ENCODE measurements around the gene PDXK. TPM values are rescaled to one million over a fixed set of nuclear protein-coding genes. Genes with fewer than 3 reads are reported as not detected.

Gene PDXK
- total RNA-seq, 1 experiment from 2014 or later = 210 TPM

DNA sequence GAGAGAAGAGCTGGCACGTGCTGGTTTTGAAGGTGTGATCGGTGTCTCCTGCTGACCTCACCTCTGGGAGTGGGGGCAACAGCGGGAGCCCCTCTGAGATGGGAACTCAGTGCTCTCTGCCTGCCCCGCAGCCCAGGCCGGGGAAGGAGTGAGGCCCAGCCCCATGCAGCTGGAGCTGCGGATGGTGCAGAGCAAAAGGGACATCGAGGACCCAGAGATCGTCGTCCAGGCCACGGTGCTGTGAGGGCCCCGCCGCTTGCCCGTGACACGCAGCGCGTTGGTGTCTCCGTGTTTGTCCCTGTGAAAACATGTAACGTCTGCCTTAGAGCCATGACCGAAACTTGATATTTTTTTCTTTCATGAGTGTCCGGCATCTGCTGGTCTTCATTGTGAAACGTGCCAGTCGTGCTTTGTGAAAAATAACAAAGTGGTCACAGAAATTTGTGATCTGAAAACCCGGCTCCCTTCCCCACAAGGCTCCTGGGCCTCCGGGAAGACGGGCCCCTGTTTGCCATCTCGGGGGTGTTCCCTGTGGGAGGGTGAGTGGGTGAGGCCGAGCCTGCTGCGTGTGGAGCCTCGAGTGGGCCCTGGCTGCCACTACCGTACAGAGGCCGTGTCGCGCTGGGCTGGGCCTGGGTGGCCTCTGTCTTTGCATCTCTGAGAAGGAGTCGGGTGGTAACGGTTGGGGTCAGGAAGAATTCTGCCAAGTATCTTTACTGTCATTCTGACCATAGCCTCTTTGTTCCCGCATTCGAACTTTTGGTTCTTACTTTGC is 37.1 kb downstream of the PDXK start:
- POLR2A ChIA-PET = no interaction called here
- Mint-ChIP-seq H3K27me3 (ENCODE audit: insufficient read depth, unreplicated experiment) (no peaks in the 10 kb centered on the region), H3K4me3 (ENCODE audit: unreplicated experiment) (no peak overlapping the region), H3K36me3 (ENCODE audit: insufficient read depth, unreplicated experiment) (peaks cover 79% of the 10 kb centered on the region), H3K9me3 (ENCODE audit: unreplicated experiment) (no peaks in the 10 kb centered on the region), H3K27ac (ENCODE audit: low read depth, unreplicated experiment) (no peak overlapping the region), H3K4me1 (ENCODE audit: insufficient read depth, unreplicated experiment) (peaks cover 11% of the 10 kb centered on the region)
- BruUV-seq (replicated peaks) = no TSS peak
- TF ChIP-seq, protein P1, sequence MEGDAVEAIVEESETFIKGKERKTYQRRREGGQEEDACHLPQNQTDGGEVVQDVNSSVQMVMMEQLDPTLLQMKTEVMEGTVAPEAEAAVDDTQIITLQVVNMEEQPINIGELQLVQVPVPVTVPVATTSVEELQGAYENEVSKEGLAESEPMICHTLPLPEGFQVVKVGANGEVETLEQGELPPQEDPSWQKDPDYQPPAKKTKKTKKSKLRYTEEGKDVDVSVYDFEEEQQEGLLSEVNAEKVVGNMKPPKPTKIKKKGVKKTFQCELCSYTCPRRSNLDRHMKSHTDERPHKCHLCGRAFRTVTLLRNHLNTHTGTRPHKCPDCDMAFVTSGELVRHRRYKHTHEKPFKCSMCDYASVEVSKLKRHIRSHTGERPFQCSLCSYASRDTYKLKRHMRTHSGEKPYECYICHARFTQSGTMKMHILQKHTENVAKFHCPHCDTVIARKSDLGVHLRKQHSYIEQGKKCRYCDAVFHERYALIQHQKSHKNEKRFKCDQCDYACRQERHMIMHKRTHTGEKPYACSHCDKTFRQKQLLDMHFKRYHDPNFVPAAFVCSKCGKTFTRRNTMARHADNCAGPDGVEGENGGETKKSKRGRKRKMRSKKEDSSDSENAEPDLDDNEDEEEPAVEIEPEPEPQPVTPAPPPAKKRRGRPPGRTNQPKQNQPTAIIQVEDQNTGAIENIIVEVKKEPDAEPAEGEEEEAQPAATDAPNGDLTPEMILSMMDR (IDR thresholded peaks at IDR 0.05; ENCODE audit: unreplicated experiment) = no peak
- CTCF ChIA-PET = interaction anchor here (1.7 kb wide), 1 partner anchor 28 kb away, joined by 4 read pairs; no protein-coding TSS in a partner anchor
- no peak for DNase-seq (ENCODE audit: unreplicated experiment)
- intact Hi-C loops (cut with micrococcal nuclease) = no loop called here

DNA sequence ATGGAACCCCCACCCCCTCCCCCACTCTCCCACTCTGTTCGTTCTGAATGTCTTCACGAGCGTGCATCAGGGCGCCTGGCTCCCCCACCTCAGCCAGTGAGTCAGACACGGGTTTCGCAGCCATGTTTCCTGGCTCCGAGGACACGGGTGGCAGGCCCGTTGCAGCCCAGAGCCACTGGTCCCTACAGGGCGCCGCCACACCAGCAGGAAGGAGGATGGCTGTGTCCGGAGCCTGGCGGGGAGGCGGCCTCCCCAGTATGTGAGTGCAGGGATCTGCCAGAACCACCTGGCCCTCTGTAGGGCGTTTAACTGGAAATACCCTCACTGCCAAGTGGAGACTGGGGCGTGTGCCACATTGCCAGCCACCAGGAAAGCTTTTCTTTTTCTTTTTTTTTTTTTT is 38.7 kb downstream of the PDXK start:
- H3K27ac Mint-ChIP-seq (ENCODE audit: low read depth, unreplicated experiment) = peak overlapping the region; percentile 90
- POLR2A ChIA-PET = interaction anchor here (0.6 to 2.4 kb wide), 10 partner anchors 10 to 40 kb away, joined by 3 to 17 read pairs (median 5); partner anchors contain the start of gene RRP1
- TF ChIP-seq, protein P1 (IDR thresholded peaks at IDR 0.05; ENCODE audit: unreplicated experiment) = no peak

DNA sequence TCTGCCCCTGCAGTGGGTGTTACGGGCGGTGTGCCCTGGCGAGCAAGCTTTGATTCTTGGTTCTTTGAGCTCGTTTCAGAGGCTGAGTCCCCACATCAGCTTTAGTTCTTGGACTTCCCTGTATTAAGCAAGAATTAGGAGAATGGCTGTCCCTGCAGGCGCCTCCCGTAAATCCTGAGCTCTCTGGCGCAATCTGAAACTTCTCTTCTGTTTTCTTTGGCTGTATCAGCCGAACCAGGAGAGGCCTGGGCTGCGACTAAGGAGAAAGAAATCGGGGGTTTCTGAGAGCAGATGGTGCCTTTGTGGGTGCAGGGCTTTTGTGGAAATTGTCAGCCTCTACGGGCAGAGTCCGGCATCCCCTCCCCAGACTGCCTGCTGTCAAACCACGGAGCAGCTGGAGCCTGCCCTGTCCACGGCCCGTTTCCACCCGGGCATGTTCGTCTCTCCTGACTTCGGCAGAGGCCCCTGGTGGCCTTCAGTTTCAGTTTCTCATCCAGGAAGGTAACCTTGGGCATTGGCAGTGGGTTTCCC is 39.2 kb downstream of the PDXK start:
- H3K36me3 Mint-ChIP-seq (ENCODE audit: insufficient read depth, unreplicated experiment) = peaks cover 84% of the 10 kb centered on the region
- H3K9me3 Mint-ChIP-seq (ENCODE audit: unreplicated experiment) = no peaks in the 10 kb centered on the region
- H3K4me1 Mint-ChIP-seq (ENCODE audit: insufficient read depth, unreplicated experiment) = peaks cover 11% of the 10 kb centered on the region
- no TSS peak for BruUV-seq (replicated peaks)
- peak; percentile 94 for DNase-seq (ENCODE audit: unreplicated experiment)
- POLR2A ChIA-PET = interaction anchor here (0.6 to 2.4 kb wide), 14 partner anchors 9 to 105 kb away, joined by 3 to 17 read pairs (median 4); partner anchors contain the start of gene RRP1
- H3K4me3 Mint-ChIP-seq (ENCODE audit: unreplicated experiment) = peak overlapping the region; percentile 44
- H3K27ac Mint-ChIP-seq (ENCODE audit: low read depth, unreplicated experiment) = peak overlapping the region; percentile 90
- CTCF ChIA-PET = interaction anchor here (0.6 to 0.8 kb wide), 2 partner anchors 22 to 39 kb away, joined by 3 read pairs; no protein-coding TSS in a partner anchor
- intact Hi-C loops (cut with micrococcal nuclease) = no loop called here
- TF ChIP-seq, protein P1 (IDR thresholded peaks at IDR 0.05; ENCODE audit: unreplicated experiment) = no peak
- no peaks in the 10 kb centered on the region for H3K27me3 Mint-ChIP-seq (ENCODE audit: insufficient read depth, unreplicated experiment)

More for the DNA sequence above, 38.7 kb downstream of the PDXK start:
- BruUV-seq (replicated peaks) = no TSS peak
- DNase-seq (ENCODE audit: unreplicated experiment) = no peak
- Mint-ChIP-seq H3K27me3 (ENCODE audit: insufficient read depth, unreplicated experiment) (no peaks in the 10 kb centered on the region), H3K4me3 (ENCODE audit: unreplicated experiment) (peak overlapping the region; percentile 44), H3K9me3 (ENCODE audit: unreplicated experiment) (no peaks in the 10 kb centered on the region), H3K36me3 (ENCODE audit: insufficient read depth, unreplicated experiment) (peaks cover 83% of the 10 kb centered on the region), H3K4me1 (ENCODE audit: insufficient read depth, unreplicated experiment) (peaks cover 11% of the 10 kb centered on the region)
- intact Hi-C loops (cut with micrococcal nuclease) = no loop called here
- CTCF ChIA-PET = interaction anchor here (0.8 kb wide), 1 partner anchor 38 kb away, joined by 3 read pairs; no protein-coding TSS in a partner anchor

DNA sequence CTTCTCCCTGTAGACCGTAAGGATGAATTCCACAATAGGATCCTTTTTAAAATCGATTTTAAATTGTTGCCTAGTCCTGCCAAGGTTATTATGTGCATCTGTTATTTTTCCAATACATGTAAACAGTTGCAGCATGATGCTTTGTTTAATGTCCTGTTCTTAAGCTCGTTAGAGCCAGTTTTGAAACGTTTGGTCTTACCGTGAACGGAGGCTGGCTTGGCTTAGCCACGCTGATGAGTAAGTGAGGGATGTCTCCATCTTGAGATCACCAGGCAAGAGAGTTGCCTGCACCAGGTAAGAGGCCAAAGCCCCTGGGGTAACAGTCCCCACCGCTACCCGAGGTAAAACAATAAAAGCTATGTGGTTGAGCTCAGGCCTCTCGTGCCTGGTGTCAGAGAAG is 39.9 kb downstream of the PDXK start:
- no peak for DNase-seq (ENCODE audit: unreplicated experiment)
- H3K4me1 Mint-ChIP-seq (ENCODE audit: insufficient read depth, unreplicated experiment) = peaks cover 11% of the 10 kb centered on the region
- TF ChIP-seq, protein P1 (IDR thresholded peaks at IDR 0.05; ENCODE audit: unreplicated experiment) = no peak
- intact Hi-C loops (cut with micrococcal nuclease) = no loop called here
- H3K9me3 Mint-ChIP-seq (ENCODE audit: unreplicated experiment) = no peaks in the 10 kb centered on the region
- H3K27me3 Mint-ChIP-seq (ENCODE audit: insufficient read depth, unreplicated experiment) = no peaks in the 10 kb centered on the region
- H3K27ac Mint-ChIP-seq (ENCODE audit: low read depth, unreplicated experiment) = no peak overlapping the region
- ChIA-PET CTCF (no interaction called here), POLR2A (interaction anchor here (0.6 to 2.4 kb wide), 12 partner anchors 9 to 541 kb away, joined by 3 to 17 read pairs (median 5); partner anchors contain the start of gene PFKL)
- H3K4me3 Mint-ChIP-seq (ENCODE audit: unreplicated experiment) = no peak overlapping the region
- BruUV-seq (replicated peaks) = TSS peak; percentile 6
- peaks cover 86% of the 10 kb centered on the region for H3K36me3 Mint-ChIP-seq (ENCODE audit: insufficient read depth, unreplicated experiment)
